GM13977 (cell line): ENCODE data around the gene SMIM10L2A.
"Not testable (repeated sequence)": the region's sequence is repeated elsewhere in the genome, so short reads cannot be mapped to it uniquely, and the experiment has no call there.

Source experiments
- DNase-seq: peaks from one replicate; pipeline ENCODE4 v3.0.0; 2012; ENCODE audit warnings: low spot score
- CTCF ChIP-seq: IDR thresholded peaks from 2 replicates; pipeline ENCODE4 v1.5.1; 2012; ENCODE audit warnings: mild to moderate bottlenecking, control low read depth; ENCODE audit not compliant: insufficient read depth; ENCODE audit errors: extremely low read depth, missing control alignments
- in situ Hi-C: fragments of 300-500 bp; cut with MboI; formaldehyde crosslinking; loops from one replicate; pipeline ENCODE4 v1.12.0; 2022; ENCODE audit warnings: low sequenced_read_pairs, low pct_unique_long_range_greater_than_20kb, mixed read lengths, inconsistent platforms; ENCODE audit not compliant: unreplicated experiment

SMIM10L2A gene

DNA sequence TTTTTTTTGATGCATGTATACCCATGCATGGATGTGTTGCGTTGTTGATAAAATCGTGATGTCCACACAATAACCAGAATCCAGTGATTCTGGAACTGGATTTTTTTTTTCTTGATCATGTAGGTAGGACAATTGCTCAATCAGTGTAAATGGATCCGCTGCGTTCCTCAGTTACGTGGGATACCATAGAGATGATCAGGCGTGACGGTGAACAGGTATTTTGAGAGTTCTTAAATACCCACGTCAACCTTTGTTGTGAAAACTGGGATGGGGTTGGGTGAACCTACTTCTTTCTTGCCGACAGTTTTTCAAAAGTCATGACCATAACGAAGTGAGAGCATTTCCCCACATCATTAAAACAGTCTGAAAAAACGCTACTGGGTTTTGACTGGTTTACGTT lies 913 bp upstream of the SMIM10L2A start:
- in situ Hi-C loops = no loop called here
- DNase-seq = no peak
- TF ChIP-seq CTCF = no peak

- DNase-seq = peak; percentile 86
- in situ Hi-C loops = no loop called here
- TF ChIP-seq CTCF = no peak
Observed at GRCh38 chrX:135421537-135421931, 210 bp upstream of the SMIM10L2A start.

DNA sequence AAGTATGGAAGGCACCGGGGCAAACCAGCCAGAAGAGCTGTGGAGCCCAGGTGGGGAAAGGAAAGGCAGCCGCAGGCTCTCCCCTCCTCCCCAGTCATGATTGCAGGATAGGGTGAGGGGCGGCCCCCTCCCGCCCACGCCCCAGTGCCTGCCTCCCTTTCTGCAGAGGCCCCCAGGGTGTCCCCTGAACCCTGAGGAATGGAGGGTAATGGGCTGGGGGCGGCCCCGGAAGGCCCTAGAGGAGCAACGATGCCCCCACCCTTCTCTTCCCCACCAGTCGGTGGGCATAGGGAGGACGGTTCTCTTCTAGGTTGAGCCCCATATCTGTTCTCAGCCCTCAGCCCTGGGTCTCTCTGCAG lies 1.0 kb downstream of the SMIM10L2A start:
- in situ Hi-C loops, DNase-seq: not testable (repeated sequence)

- in situ Hi-C loops, DNase-seq: not testable (repeated sequence)
Observed at GRCh38 chrX:135423173-135423864, 1.6 kb downstream of the SMIM10L2A start.

- no peak for TF ChIP-seq CTCF
- in situ Hi-C loops = no loop called here
- DNase-seq = no peak
Observed at GRCh38 chrX:135424469-135424868, 2.7 kb downstream of the SMIM10L2A start.

DNA sequence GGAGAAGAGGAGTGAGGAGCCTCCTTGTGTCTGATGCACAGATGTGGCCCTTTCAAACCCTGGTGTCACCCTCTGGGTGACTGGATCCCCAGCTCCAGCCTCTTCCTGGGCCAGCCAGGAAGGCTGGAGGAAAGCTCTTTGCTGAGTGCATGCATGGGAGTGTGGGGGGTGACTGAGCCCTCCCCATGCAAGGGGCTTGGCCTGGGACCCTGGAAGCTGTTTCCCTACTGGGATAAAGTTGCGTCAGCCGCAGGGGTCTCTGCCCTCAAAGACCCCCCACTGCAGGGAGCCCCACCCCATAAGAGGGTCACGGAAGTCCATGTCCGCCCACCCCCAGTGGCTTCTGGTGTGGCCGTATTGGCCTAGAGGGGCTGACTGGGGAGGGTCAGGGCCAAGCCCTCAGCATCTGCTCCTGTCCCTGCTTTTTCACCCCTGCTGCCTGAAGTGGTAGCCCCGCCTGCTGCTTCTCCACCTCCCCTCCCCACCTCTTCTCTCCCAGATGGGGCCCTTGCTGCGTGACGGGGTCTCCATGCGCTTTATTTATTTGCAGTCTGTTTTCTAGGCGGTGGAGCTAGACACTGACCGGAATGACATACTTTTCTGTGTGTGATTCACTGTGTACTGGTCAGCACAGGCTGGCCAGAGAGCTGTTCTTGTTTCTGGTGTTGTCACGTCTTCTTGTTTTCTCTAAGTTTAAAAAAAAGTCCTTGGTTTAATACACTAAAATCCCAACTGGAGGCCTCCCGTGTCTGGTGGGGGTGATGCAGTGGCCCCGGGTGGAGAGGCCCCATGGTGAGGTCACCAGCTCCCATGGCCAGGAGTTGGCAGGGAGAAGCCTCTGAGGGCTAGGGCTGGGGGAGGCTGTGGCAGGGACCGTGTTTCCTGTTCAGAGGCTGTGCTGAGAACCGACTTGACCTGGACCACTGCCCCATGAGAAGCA lies 3.6 kb downstream of the SMIM10L2A start:
- no peak for TF ChIP-seq CTCF
- in situ Hi-C loops = no loop called here
- no peak for DNase-seq

- no peak for DNase-seq
- no peak for TF ChIP-seq CTCF
- in situ Hi-C loops = no loop called here
Observed at GRCh38 chrX:135429429-135429828, 7.7 kb downstream of the SMIM10L2A start.
